GM19372 (cell line): ENCODE measurements around the gene ELP1.
"Not testable (repeated sequence)": the region's sequence is repeated elsewhere in the genome, so short reads cannot be mapped to it uniquely, and the experiment has no call there.

Experiments
- ATAC-seq: cut with Tn5 transposase; IDR thresholded peaks from one replicate; pipeline ENCODE4 v1.9.1; 2021; ENCODE audit warnings: mild to moderate bottlenecking, low read depth, moderate library complexity; ENCODE audit not compliant: unreplicated experiment

ELP1 gene

DNA sequence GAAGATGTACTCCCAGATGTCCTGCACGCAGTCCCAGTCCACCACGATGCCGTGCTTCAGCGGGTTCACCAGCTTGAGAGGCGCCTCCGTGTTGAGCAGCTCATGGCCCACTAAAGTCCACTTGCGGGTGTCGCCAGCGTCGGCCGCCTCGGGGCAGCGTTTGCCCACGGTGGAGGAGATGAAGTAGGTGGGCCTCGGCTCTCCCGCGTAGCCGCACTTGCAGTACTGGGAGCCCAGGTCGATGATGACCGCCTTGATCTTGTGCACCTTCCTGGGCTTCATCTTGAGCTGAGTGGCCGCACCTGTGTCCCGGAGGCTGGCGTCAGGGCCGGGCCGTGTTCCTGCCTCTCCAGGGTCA lies 78.4 kb downstream of the ELP1 start:
- ATAC-seq, result no peak

DNA sequence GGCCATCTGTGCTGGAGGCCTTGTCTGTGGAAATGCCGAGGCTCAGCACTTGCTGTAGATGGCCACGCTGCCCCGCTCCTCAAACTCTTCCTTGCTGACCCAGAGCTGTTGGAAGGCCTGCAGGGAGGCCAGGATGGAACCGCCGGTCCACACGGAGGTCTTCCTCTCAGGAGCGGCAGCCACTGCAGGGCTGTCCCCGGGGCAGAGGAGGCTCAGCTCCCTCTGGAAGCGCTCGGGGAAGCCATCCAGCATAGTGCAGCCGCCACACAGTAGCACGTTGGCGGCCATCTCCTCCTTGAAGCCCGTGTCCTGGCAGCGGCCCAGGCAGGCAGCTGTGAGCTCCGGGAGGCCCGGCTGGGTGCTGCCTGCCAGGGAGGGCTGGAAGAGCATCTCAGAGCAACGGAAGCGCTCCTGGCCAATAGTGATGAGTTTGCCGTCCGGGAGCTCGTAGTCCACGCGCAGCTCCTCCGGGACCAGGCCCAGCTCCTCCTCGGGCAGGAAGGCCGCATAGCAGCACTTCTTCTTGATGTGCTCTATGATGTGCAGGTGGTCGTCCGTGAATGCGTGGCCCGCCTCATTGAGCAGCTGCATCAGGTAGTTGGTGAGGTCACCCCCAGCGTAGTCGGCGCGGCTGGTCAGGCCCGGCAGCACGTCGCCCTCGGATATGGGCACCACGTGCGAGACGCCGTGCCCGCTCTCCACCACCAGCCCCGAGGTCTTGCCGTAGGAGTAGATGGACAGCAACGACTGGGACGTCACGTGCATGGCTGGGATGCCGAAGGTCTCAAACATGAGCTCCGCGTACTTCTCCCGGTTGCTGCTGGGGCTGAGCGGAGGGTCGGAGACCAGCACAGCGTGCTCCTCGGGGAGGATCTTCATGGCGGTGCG lies 79.0 kb downstream of the ELP1 start:
- no peak for ATAC-seq

DNA sequence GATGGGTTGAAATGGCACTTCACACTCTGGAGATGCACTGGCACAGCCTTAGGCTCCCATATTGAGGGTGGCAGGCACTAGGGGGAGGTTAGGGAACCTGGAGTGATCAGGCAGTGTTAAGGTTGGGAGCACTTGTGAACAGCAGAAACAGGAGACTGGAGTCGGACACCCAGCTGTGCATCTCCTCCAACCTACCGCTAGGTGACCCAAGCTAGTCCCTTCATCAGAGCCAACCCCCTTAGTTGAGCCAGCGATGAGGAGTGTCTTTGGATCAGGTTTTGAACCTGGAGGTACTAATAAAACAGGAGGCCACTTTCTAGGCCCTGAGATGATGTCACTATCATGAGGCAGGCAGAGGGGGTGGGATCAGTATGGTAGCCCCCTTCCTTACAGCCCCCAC lies 79.8 kb downstream of the ELP1 start:
- no peak for ATAC-seq

DNA sequence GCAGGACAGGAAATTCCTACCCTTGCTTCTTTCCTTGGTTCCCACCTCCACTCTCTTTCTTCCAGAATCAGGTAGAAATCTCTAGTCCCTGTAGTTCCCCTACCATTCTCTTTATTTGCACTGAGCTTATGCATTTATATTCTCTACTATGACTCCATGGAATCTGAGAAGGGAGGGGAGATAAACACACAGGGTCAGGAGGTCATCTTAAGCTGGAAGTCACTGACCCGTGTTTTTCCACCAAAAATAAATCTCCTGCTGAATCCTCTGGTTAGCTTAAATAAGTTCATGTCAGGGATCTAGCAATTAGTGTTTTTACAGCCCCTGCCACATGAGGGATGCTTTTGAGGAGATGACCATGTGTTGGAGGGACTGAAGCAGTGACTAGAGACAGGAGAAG lies 81.8 kb downstream of the ELP1 start:
- ATAC-seq, result no peak

DNA sequence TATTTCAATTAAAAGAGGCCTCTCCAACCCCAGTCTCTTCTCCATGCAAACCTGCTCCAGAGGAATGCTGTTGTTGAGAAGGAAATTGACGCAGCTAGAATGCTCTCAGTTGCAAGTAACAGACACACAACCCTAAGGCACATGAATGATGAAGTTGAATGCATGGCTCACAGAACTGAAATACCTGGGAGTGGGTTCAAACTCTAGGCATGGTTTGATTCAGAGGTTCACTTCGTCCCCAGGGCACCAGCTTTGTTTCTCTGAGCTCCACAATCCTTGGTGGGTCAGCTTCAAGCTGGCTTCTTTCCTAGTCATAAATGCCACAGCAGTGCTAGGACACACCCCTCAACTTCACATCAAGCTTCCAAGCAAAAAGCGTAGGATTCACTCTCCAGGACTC lies 82.8 kb downstream of the ELP1 start:
- no peak for ATAC-seq

DNA sequence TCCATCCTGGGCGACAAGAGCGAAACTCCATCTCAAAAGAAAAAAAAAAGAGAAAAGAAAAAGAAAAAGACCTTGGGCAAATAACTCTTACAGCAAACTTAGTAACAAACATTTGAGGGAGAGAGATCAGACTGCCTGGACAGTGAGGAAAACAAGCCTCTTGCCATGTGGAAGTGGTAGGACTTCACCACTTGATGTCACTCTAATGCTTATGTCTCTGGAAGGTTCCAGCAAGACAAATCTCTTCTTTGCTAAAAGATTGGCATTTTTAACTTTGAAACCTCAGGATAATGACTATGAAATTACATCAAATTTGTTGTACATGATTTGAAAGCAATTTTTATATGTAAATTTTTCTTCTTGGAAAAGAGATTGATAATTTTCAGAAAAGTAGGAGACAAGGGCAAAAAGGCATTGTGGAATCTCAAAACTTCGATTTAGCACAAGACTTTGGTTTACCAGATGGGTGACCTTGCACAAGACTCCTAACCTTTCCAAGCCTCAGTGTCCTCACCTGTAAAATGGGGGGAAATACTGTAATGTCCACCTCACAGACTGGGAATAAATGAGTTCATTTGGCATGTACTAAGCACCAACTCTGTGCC lies 83.5 kb downstream of the ELP1 start:
- ATAC-seq, result no peak

DNA sequence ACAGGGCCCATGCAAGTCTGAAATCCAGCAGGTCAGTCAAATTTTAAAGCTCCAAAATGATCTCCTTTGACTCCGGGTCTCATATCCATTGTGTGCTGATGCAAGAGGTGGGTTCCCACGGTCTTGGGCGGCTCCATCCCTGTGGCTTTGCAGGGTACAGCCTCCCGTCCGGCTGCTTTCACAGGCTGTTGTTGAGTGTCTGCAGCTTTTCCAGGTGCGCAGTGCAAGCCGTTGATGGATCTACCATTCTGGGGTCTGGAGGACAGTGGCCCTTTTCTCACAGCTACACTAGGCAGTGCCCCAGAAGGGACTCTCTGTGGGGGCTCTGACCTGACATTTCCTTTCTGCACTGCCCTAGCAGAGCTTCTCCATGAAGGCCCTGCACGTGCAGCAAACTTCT lies 85.6 kb downstream of the ELP1 start:
- not testable (repeated sequence) for ATAC-seq

DNA sequence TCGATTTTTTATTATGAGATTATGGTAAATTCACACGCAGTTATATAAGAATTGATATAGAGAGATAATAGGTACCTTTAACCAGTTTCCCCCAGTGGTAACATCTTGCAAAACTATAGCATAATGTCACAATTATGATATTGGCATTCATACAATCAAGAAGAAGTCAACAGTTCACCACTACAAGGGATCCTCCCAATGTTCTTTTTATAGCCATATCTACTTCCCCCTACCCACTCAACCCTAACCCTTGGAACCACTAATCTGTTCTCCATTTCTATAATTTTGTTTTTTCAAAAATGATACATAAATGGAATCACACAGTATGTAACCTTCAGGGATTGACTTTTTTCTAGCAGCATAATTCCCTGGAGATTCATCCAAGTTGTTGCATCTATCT lies 88.0 kb downstream of the ELP1 start:
- no peak for ATAC-seq

DNA sequence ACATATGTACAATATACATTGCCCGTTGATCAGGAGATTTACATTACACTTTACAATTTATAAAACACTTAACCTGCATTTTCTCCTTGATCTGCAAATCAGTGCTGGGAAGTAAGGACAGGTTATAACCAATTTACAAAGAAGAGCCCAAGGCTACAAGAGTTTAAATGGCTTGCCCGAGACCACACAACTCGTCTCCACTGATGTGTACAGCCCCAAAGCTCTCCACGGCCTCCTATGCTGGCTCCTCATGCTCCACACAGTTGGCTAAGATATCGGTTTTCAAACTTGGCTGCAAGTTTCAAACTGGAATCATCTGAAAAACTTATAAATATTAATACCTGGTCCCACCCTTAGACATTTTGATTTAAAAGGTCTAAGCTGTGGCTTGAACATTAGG lies 88.4 kb downstream of the ELP1 start:
- no peak for ATAC-seq

DNA sequence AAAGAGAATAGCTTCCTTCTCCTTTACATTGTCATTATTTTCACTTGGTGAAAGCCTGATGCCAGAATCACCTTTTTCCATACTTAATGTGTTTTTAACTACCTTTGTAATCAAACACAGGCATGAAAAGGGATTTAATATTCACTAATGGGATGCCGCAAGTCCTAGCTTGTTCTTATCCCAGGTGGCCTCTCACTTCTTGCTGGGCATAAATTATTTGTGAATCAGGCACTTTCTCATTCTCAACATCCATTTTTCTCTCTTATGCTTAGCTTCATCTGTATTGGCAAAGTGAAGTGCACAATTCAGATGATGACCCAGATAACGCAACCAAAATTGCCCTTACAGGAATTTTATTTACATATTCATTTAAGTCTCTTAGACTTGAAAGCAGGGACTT lies 89.1 kb downstream of the ELP1 start:
- no peak for ATAC-seq

DNA sequence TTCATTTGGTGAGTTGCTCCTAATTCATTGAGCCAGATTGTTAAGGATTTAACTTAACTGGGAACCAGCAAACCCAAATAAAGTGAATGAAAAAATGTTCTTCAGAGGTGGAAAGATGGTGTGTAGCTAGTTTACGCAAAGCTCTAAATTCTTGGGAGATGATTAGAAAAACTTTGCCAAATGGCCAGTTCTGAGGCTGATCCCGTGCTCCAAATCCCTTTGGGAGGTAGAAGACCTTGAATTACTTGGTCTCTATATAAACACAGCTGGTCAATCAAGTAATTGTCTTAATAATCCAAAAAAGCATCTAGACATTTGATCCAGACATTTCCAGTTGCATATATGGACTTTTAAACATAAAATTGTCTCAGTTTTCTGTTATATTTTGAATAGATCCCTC lies 89.5 kb downstream of the ELP1 start:
- no peak for ATAC-seq

DNA sequence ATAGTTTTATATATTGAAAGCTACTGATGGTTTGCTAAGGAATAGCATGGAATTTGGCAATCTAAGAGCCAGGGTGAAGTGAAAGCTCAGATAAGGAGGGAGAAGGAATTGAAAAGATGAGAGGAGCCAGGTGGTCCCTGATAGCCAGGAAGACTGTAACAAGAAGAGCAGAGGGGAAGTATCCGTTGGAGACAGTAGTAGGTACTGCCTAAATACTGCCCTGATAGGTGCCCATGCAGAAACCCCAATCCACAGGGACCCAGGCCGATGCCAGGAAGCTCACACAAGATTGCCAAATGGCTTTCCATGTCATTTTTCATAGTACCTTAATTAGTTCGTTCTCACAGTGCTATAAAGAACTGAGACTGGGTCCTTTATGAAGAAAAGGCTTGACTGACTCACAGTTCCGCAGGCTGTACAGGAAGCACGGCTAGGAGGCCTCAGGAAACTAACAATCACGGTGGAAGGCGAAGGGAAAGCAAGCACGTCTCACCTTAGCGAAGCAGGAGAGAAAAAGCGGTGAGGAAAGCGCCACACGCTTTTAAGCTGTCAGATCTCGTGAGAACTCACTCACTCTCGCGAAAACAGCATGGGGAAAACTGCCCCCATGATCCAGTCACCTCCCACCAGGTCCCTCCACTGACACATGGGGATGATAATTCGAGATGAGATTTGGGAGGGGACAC lies 91.2 kb downstream of the ELP1 start:
- ATAC-seq, result no peak

DNA sequence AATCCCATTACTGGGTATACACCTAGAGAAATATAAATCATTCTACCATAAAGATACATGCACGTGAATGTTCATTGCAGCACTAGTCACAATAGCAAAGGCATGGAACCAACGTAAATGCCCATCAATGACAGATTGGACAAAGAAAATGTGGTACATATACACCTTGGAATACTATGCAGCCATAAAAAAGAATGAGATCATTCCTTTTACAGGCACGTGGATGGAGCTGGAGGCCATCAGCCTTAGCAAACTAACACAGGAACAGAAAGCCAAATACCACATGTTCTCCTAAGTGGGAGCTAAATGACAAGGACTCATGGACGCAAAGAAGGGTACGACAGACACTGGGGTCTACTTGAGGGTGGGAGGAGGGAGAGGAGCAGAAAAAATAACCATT lies 94.4 kb downstream of the ELP1 start:
- not testable (repeated sequence) for ATAC-seq

DNA sequence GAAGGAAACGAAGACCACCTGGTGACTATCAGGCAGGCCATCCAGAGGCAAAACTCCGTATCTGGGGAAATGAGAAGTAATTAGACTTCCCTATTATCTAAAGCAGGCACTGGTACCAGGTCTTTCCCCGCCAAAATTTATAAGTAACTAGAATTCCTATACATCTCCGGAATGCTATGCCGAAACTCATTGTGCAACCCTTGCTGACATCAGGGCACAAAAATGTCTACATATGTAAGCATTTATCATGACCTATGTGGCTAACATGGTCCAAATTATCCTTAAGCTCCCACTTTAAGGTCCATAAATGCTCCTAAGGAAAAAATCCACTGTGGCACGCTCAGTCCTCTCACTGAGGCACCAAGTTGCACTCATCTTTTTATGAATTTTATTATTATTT lies 95.9 kb downstream of the ELP1 start:
- no peak for ATAC-seq

DNA sequence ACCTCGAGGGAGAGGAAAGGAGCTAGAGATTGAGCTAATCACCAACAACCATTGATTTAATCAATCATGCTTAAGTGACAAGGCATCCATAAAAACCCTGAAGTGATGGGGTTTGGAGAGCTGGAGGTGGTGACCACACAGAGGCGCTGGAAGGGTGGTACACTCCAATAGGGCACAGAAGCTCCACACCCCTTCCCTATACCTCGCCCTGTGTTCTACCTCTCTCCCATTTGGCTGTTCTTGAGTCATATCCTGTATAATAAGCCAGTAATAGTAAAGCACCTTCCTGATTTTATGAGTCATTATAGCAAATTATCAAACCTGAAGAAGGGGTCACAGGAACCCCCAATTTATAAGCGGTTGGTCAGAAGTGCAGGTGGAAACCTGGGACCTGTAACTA lies 96.4 kb downstream of the ELP1 start:
- no peak for ATAC-seq

DNA sequence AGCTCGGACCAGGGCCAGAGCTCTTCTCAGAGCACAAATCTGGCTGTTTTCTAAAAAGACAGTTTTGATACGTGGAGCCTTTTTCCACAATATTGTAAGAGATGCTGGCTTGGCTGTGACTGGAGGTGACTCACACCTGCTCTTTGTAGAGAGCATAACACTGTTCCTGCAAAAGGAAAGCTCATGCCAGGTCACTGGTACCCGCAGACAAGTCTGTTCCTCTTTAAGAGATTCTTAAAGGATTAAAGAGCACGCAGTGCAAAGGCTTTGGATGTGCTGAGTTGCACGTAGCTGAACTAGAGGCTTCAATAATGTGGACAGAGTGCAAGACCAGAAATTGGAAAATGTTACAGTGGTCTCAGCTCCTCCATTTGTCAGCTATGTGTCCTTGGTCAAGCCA lies 97.1 kb downstream of the ELP1 start:
- no peak for ATAC-seq

DNA sequence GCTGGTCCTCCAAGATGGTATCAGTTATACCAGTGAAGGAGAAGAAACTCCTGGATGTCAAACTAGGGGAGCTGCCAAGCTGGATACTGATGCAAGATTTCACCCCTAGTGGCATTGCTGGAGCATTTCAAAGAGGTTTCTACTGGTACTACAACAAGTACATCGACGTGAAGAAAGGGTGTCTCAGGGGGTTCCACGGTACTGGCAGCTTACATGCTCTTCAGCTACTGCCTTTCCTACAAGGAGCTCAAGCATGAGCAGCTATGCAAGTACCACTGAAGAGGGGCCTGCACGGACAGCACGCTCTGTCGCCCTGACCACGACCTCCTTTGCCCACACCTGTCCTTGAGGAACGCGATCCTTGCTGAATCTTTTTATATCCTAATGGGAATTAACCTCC lies 97.6 kb downstream of the ELP1 start:
- no peak for ATAC-seq

DNA sequence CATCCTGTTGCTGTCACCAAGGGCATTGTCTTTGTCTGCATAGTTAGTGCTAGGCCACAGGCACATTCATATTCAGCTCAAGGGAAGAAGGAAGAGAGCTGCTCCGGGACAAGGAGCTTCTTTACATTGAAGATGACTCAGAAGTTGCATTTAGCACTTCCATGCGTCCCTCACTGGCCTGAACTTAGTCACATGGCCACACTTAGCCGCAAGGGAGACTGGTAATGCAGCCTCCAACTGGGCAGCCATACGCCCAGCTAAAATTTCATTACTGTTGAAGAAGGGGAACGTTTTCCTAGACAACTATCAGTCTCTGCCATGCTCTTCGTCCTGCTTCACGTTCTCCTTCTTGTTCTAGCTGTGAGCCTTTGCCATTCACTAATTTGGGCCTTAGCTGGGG lies 98.1 kb downstream of the ELP1 start:
- no peak for ATAC-seq

DNA sequence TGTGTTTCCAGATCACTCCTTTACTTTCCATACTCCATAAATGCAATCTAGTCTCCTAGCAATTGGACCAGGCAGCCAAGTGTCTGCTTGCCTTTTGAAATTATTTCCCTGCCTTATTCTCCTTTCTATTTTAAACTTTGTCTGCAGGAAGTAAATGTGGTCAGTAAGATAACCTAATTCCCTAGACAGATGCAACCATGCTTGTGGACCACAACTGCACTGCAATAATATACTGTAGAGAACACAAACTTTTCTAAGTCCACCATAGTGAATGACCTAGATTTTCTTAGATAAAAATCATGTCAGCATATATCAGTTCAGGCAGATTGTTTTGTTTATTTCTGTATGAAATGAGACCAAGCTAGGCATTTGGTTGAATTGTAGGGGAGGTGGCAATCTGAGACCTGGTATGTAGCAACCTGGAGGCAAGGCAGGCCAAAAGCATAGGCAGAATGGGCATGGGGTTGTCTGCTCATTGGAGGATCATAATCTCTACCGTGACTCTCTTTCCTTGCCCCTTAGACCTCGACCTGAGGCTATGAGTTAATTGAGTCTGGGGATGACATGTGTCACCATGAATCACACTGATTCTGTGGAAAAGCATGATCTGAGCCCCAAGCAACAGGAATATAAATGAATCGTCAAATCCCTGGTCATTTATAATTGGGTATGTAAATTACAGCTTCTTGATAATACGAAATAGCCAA lies 98.8 kb downstream of the ELP1 start:
- no peak for ATAC-seq

DNA sequence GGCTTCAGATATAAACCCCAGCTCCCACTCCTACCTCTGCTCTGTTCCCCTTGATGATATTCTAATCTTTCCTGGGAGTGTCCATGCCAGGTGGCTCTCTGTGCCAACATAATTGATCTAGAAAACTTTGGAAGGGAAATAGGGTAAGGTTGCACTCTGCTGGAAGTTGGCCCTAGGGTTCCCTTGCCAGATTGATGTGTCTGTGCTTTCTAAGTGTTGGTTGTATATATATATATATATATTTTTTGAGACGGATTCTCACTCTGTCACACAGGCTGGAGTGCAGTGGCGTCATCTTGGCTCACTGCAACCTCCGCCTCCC lies 101.8 kb downstream of the ELP1 start:
- no peak for ATAC-seq

DNA sequence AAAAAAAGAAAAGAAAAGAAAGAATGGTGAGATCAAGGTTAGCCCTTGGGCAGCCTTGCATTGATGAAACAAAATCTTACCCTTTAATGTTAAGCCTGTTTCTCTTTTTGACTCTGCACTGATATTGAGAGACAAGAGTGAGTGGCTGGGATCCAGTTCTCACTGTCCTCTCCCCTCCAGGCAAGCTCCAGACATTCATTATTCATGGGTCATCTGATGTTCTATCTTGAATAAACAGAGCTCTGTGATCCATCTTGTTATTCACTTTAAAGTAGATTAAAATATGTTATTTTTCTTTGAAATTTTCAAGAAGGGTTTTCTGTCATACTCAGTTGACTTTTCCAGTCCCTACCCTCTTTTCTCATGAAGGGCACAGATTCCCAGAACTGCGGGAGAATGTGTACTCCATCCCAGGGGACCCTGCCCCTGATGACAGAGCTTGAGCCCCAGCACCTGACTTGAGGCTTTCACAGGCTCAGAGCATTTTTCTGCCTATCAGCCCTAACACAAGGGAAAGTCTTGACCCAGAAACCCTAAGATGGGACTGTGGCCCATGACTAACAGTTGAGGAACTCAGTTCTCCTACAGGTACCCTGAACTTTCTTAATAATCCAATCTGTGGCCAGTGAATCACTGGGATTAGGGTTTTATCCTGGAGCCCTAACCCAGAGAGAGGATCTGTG lies 102.3 kb downstream of the ELP1 start:
- ATAC-seq, result no peak
